Fibroblast of skin of abdomen (primary cell): ENCODE data around the gene KLHL26. TPM values are rescaled to one million over a fixed set of nuclear protein-coding genes. Genes with fewer than 3 reads are reported as not detected.
"Not testable (repeated sequence)": the region's sequence is repeated elsewhere in the genome, so short reads cannot be mapped to it uniquely, and the experiment has no call there.

Source experiments
- DNase-seq: peaks from one replicate; pipeline ENCODE4 v3.0.0-alpha.2; 2013
- polyA plus RNA-seq, 2 experiments: library from polyadenylated mRNA; unstranded; fragments of 120-200 nt; gene quantifications; one replicate each; pipeline ENCODE4 v1.2.1, GENCODE V29; 2013; ENCODE audit not compliant: insufficient read length in 2 of 2

KLHL26 gene, protein sequence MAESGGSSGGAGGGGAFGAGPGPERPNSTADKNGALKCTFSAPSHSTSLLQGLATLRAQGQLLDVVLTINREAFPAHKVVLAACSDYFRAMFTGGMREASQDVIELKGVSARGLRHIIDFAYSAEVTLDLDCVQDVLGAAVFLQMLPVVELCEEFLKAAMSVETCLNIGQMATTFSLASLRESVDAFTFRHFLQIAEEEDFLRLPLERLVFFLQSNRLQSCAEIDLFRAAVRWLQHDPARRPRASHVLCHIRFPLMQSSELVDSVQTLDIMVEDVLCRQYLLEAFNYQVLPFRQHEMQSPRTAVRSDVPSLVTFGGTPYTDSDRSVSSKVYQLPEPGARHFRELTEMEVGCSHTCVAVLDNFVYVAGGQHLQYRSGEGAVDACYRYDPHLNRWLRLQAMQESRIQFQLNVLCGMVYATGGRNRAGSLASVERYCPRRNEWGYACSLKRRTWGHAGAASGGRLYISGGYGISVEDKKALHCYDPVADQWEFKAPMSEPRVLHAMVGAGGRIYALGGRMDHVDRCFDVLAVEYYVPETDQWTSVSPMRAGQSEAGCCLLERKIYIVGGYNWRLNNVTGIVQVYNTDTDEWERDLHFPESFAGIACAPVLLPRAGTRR
- polyA plus RNA-seq (2013, experiment 1 of 2; ENCODE audit: insufficient read length), result 4.0 TPM
- 4.1 TPM for polyA plus RNA-seq (2013, experiment 2 of 2; ENCODE audit: insufficient read length)

DNA sequence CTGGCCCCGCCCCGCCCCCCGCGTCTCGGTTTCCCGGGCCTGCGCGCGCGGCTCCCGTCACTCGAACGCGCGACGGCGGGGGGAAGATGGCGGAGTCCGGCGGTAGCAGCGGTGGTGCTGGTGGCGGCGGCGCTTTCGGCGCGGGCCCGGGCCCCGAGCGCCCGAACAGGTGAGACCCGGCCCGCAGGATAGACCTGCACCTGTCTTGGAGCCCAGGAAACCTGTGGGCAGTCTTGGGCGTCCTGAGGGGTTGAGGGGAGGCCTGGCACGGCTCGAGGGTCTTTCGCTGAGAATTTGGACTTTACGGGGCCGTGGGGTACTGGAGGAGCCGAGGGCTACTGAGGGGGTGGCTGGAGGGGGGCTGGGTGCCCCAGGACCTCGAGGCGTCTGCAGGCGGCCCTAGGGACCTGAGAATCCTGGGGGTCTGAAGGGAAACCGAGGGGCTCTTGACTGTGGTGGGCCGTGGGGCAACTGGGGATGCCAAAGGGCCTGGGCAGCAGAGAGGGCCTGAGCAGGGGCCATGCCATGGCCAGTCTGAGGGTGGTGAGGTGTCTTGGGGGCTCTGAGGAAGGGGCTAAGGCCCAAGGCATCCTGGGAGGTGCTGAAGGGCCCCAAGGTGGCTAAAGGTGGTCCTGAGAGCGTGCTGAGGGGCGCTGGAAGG, at the start of gene KLHL26:
Gene KLHL26, plus strand, starts transcription at position 60 of the 661 bp plus-strand sequence. Its CDS starts 27 bp downstream, at position 87.
- DNase-seq, result no peak

DNA sequence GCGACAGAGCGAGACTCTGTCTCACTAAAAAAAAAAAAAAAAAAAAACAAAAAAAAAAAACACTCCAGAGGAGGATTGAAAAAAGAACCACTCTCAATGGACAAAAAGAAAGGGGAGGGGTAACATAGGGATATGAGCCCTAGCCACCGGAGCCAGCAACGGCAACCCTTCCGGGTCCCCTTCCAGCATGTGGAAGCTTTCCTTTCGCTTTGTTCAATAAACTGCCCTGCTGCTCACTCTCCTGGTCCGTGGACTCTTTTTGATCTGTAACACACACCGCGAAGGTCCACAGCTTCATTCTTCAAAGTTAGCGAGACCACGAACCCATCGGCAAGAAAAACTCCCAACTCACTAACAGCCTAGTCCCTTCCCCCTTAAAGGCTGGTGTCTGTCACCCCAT, 49.3 kb upstream of the KLHL26 start:
- no peak for DNase-seq

DNA sequence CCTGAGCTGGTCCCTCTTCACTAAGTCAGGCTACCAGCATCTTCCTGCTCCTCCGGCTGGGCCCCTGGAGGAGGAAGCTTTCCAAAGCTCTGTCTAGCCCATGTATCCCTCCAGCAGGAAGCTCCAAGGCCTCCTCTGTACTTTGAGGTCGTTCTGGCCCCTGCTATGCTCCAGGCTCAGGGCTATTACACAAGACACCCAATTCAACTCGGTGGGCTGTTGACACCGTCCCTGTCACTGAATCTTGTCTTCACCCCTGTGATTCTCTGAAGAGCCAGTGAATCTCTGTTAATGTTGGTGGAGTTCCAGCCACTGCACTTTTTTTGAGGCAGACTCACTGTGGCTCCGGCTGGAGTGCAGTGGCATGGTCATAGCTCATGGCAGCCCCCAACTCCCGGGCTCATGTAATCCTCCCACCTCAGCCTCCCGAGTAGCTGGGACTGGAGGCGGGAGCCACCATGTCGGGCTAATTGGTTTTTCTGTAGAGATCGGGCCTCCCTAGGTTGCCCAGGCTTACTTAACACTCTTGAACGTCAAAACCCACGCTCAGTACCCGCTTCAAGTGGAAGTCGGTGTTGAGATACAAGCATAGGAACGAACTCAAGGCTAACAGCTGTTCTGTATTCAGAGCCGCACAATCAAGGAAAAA, 48.7 kb upstream of the KLHL26 start:
- DNase-seq, result no peak

DNA sequence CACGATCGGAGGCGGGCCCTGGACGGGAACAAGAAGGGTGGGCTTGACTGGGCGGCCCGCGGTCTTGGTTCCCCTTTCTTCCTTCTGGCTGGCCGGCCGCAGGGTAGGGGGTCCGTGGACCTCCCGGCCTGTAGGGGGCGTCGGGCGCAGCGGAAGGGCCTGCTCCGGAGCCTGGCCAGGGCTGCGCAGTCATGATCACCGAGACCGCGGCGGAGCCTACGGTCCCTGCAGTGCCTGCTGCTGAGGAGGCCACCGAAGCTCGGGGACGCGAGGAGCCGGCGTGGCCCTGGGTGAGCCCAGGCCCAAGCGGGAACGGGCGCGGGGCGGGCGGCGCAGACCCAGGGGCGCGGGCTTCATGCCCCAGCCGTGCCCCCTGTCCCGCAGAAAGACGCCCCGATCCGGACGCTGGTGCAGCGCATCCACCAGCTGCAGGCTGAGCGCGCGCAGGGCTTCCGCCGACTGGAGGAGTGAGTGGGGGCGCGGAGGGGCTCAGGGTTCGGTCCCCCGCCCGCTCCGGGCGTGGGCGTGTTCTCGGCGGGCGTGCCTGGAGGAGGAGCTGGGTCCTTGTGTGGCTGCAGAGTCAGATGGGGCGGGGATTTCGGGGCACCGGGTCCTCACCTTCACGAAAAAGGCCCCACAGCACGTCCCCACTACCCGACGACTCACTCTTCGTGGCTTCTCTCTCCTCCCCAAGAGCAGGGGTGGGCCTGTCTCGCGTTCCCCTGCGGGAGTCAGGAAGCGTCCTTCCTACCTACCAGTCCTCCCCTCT, 48.0 kb upstream of the KLHL26 start, which contains the start of gene REX1BD:
Gene REX1BD, plus strand, starts transcription at position 188 of the 769 bp plus-strand sequence. Its CDS starts 4 bp downstream, at position 192.
- DNase-seq, result peak; percentile 74

DNA sequence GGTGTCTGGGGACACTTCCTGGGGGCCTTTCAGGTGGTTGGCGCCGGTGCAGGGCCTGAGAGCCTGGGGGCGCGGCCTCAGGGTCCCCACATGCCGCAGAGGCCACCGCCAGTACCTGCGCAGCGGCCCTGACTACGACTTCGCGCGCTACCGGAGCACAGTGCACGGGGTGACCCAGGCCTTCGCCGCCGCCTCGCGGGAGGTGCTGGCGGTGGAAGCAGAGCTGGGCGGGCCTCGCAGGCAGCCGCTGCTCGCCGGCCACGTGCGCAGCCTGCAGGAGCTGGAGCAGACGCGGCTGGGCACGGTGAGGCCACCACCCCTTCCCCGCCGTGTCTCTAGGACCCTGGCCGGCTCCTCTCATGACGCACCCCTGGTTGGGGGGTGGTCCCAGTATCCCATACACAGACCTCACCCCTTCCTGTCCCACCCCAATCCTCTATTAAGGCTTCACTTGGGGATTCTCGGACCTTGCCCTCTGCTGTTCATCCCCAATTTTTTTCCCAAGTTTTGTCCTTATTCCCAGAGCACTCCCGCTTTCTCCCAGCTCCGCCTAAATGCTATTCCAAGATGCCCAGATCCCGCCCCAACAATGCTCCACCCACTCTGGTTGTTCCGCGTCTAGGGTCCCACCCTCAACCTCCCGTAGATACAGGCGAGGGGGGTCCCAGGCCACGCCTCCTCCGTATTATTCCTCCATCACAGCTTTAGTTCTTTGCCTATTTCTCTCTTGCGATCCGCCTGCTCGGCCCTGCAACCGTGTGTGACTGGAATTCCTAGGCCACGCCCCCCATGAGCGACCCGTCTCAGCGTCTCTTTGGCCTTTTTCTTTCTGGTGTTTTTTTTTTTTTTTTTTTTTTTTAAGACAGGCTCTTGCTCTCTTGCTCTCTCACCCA, 47.2 kb upstream of the KLHL26 start:
- peak; percentile 66 for DNase-seq

DNA sequence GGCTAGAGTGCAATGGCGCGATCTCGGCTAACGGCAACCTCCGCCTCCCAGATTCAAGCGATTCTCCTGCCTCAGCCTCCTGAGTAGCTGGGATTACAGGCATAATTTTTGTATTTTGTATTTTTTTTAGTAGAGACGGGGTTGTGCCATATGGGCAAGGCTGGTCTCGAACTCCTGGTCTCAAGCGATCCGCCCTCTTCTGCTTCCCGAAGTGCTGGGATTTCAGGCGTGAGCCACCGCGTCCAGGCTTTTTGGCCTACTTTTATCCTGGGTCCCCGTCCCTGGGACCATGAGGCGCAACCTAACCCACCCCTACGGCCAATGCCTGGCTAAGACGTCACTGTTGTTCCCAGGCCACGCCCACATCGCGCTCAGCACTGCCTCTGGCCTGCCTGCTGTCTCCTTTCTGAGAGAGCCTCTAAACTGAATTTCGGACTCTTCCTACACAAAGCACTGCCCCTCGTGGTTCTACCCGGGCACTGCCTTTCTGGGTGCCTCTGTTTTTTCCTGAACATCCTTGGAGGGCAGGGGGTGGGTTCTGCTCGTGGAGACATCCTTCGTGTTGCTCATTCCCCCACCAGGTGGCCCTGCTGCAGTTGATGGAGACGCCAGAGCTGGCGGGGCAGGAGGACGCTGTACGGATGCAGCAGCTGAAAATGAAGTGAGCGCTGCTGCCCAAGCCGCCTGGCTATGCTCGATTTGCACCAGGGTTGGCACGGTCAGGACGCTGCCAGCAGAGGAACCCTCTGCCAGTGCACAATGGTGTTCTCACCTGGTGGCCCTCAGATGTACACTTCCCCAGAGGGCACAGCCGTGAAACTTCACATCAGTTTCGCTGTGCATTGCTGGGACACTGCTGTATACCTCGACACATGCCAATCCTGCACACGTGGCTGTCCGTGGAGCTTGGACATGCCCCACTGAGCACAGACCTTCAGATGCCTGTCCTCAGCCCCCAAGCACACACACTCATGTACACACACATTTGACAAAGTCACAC, 46.3 kb upstream of the KLHL26 start:
- DNase-seq, result peak; percentile 77

DNA sequence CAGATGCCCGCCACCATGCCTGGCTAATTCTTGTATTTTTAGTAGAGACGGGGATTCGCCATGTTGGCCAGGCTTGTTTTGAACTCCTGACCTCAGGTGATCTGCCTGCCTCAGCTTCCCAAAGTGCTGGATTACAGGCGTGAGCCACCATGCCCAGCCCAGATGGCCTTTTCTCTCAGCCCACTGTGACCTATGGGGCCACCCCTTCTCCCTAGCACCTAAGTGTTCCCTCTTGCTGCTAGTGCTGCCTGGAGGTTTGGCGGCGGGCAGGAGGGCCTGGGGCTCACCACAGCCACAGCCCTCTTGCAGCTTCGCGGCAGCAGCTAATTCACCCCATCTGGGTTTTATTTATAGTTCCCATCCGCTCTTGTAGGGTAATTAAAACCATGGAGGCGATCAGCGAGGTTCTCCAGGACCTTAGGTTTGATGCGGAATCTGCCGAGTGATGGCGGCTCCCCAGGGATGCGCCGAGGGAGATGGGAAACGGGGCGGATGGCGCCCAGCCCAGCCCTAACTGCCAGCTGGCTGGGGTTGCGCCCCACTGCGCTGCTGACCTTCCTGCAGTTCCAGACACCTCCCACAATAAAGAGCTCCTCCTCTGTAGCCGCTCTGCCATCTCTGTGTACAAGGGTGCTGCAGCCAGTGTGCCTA, 45.0 kb upstream of the KLHL26 start:
- DNase-seq, result peak; percentile 77

DNA sequence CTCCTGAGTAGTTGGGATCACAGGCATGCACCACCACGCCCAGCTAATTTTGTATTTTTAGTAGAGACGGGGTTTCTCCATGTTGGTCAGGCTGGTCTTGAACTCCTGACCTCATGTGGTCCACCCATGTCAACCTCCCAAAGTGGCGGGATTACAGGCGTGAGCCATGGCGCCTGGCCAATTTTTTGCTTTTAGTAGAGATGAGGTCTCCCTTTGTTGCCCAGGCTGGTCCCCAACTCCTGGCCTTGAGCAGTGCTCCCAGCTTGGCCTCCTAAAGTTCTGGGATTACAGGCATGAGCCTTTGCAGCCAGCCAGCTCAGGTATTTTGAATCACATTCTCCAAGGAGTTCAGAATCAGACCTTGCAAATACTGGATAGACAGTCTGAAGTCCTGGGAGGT, 44.1 kb upstream of the KLHL26 start:
- DNase-seq, result not testable (repeated sequence)

DNA sequence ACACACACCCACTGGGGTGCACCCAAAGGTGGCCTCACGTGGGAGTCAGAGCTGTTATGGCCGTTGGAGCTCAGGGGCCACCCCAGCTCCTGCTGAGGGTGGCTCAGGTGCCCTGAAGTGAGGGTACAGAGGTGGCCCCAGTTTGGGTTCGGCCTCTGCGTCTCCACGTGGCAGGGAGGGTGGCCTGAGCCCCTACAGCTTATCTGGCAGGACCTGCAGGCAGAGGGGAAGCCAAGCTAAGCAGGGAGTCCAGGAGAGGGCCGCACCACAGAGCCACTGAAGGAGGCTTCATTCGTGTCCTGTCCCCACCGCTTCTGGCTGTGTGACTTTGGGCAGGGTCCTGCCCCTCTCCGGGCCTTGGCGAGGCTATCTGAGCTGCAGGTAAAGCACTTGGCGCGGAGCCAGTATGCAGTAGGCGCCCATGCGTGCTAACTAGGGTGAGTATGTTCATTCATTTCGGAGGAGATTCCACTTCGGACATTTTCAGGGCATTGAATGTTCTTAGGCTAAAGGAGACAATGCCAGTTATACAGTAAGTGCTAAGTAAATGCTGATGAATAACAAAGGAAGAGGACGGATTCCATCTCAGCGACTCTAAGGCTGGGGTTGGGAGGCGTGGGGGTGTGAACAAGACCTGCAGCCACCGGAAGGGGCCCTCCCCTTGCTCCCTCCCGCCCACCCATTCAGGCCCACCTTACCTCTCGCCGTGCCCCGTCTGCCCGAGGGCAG, 43.3 kb upstream of the KLHL26 start:
- DNase-seq, result no peak

DNA sequence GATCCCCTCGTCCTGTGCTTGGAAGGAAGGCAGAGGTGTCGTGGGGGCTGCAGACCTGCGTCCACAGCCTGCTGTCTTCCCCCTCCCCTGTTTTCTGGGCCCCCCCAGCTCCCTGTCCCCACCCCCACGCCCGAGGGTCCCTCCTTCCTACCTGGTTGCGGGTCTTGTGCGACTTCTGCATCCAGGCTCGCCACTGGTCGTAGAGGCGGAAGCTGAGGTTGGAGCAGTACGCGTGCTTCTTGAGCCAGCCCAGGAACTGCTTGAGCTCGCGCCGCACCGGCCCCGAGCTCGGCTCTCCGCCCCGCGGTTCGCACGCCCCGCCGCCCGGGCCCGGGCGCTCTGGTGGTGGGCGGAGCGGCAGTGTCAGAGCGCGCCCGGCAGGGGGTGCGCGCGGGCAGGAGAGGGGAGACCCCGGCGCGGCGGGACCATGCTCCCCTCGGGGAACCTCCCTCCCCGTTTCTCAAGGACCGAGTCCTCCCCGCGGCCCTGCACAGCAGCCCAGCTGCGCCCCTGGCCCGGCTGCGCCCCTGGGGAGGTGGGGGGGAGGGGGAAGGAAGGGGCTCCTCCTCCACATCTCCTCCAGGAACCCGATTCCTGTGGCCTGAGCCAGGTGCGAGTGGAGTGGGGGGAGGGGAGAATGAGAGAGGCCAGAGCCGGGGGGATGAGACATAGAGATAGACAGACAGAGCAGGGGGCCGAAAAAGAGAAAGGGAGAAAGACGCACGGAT, 42.6 kb upstream of the KLHL26 start:
- DNase-seq, result peak; percentile 70

DNA sequence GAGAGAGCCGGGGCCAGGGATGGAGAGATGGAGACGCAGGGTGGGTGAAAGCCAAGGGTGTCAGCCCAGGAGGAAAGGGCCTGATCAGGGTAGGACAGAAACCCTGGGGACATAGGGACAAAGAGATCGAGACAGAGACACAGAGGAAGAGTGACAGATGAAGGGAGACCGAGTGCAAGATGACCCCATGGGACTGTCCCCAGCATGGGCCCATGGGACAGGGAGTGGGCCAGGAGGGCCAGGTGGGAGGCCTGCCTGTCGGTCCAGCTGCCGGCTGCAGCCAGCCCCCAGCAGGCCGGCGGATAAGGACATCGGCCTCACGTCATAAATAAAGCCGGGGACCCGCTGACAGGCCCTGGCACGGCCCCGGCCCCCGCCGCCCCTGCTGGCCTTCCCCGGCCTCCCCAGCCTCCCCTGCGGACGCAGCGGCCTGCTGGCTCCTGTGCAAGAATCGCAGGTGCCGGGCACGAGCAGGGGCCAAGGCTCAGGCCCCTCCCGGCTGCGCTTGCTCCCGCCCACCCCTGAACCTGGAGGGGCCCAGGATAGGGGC, 41.9 kb upstream of the KLHL26 start:
- DNase-seq, result no peak

DNA sequence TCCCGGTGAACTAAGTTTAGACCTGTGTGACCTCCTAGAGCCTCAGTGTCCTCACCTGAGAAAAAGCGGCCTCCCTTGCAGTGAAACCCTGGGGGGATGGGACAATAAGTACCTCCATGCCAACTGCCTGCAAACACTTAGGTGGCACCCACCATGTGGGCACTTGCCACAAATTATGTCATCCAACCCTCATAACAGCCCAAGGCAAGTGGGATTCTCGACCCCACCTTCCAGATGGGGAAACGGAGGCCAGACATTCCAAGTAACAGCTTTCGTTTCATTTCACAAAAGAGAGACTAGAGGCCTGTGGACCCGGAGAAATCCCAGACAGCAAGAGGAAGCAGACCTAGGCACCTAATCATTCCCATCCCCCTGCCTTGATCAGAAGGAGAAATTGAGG, 41.4 kb upstream of the KLHL26 start:
- no peak for DNase-seq

DNA sequence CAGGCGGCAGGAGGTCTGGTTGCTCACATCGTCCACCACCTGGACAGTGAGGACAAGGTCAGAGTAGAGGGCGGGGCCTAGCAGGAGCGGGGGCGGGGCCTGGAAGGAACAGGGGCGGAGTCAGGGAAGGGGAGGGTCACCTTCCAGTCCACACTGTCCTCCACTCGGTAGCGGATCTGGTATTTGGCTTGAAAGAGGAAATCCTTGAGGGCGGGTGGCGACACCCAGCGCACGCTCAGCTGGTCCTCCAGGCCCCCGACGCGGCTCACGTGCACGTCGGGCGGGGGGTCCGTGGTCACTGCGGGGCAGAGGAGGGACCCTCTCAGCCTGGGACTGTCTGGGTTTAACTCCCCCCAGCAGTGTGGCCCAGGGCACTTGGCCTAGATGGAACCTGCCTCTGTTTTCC, 40.1 kb upstream of the KLHL26 start:
- no peak for DNase-seq

DNA sequence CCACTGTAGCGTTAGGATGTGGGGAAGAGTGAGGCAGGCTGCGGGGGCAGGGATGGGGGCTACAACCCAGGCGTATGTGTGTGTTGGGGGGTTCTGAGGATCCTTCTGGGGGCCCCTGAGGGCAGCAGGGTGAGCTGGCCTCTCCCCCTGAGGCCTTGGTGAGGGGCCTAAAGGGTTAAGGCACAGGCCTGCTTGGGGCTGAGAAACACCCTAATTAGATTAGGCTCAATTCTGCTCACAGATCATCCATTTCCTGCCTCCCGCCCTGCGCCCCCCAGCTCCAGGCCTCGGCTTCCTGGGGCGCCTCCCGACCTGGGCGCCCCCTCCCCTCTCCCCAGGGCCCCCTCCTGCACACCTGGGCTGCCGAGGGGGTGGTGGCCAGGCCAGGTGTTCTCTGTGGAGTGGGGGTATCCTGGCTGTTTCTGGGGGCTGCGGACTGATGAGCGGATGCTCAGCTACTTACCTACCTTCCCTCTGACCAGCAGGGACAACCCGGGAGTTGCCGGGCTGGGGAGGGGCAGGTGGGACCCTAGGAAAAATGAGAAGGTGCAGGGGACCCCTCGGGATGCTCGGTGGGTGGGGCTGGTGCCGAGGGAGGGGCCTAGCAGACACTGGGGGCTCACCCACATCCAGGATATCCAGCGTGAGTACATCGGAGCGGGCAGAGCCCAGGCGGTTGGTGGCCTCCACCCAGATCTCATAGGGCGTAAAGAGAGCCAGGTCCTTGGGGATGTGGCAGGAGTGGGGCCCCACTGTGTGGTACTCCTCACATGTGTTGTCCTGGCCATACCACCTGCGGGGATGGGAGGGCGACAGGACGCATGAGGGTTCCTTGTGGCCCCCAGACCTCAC, 38.8 kb upstream of the KLHL26 start:
- DNase-seq, result no peak

DNA sequence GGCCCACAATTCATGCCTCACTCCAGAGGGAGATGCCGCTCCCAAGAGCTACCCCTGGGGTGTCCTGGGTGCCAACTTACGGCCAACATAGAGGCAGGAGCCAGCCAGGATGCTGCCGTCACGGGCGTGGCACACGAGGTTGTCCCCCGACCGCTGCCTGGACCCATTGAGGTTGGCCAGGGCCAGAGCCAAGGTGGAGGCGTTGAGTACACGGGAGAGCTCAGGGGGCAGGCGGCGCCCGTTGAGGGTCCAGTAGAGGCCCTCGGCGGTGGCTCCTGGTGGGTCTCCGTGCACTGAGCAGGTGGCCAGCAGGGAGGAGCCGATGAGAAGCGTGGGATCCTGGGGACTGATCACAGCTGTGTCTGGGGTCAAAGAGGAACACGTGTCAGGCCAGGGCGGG, 37.3 kb upstream of the KLHL26 start:
- DNase-seq, result no peak

DNA sequence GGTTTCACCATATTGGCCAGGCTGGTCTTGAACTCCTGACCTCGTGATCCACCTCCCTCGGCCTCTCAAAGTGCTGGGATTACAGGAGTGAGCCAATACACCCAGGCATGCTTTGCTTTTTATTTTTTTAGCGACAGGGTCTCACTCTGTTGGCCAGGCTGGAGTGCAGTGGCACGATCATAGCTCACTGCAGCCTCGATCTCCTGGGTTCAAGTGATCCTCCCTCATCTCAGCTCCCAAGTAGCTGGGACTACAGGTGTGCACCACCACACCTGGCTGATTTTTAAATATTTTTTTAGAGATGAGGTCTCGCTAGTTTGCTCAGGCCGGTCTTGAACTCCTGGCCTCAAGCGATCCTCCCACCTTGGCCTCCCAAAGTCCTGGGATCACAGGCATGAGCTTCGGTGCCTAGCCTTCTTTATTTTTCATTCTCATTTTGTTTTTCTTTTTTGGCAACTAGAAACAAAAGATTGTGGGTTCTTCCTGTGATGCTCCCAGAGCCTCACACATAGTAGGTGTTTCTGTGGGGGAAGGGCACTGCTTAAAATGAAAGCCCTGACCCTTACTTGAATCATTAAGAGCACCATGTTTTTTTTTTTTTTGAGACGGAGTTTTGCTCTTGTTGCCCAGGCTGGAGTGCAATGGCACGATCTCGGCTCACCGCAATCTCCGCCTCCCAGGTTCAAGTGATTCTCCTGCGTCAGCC, 36.0 kb upstream of the KLHL26 start:
- not testable (repeated sequence) for DNase-seq
